Measurements from ENCODE around the gene IRAK1.

IRAK1 gene

GRCh38 chrX:153969904-153970356, 49.8 kb downstream of the IRAK1 start:
- no peak for DNase-seq

- DNase-seq: no peak
Observed at GRCh38 chrX:153969125-153969903, 50.4 kb downstream of the IRAK1 start.

GRCh38 chrX:153968754-153969124, 51.0 kb downstream of the IRAK1 start:
- no peak for DNase-seq

- no peak for DNase-seq
Observed at GRCh38 chrX:153968255-153968654, 51.4 kb downstream of the IRAK1 start.

GRCh38 chrX:153967536-153968224, 52.0 kb downstream of the IRAK1 start:
- no peak for DNase-seq

- DNase-seq: no peak
Observed at GRCh38 chrX:153966841-153967535, 52.7 kb downstream of the IRAK1 start.

- no peak for DNase-seq
Observed at GRCh38 chrX:153966283-153966688, 53.4 kb downstream of the IRAK1 start.

GRCh38 chrX:153965406-153965805, 54.3 kb downstream of the IRAK1 start:
- no peak for DNase-seq

GRCh38 chrX:153964105-153964504, 55.6 kb downstream of the IRAK1 start:
- DNase-seq: no peak

- no peak for DNase-seq
Observed at GRCh38 chrX:153963546-153963945, 56.2 kb downstream of the IRAK1 start.

- no peak for DNase-seq
Observed at GRCh38 chrX:153961292-153961691, 58.4 kb downstream of the IRAK1 start.

- DNase-seq: no peak
Observed at GRCh38 chrX:153960786-153961185, 58.9 kb downstream of the IRAK1 start.

All from NCI-H1930 (cell line).